CD4-positive, alpha-beta T cell treated with Interleukin-12 subunit alpha and Interleukin-12 subunit beta, for 1 hour (primary cell): ENCODE data around the gene SH2B2.
"Not testable (repeated sequence)": the region's sequence is repeated elsewhere in the genome, so short reads cannot be mapped to it uniquely, and the experiment has no call there.

Experiments
- DNase-seq: peaks from one replicate; pipeline ENCODE4 v3.0.0-alpha.2; 2020

The SH2B2 gene

GRCh38 chr7:102306916-102307677, 20.4 kb downstream of the SH2B2 start:
- peak; percentile 40 for DNase-seq

DNA sequence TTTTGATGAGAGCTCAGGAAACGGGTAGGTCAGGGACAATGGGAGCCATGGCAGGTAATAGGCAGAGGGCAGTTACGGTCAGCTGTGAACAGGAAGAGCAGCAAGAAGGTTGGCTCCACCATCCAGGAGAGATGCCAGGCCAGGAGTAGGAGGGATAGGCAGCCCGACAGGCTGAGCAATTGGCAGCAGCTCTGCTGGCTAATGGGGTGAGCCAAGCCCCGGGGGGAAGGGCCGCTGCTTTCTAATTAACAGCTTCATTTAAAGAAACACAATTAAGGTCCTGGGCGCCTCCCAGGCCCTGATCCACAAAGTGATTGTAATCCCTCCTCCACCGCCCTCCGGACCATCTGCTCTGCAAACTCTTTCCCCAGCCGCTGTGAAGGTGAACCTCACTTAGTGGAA, 23.7 kb downstream of the SH2B2 start:
- DNase-seq, result no peak

GRCh38 chr7:102312317-102312716, 25.6 kb downstream of the SH2B2 start:
- no peak for DNase-seq

DNA sequence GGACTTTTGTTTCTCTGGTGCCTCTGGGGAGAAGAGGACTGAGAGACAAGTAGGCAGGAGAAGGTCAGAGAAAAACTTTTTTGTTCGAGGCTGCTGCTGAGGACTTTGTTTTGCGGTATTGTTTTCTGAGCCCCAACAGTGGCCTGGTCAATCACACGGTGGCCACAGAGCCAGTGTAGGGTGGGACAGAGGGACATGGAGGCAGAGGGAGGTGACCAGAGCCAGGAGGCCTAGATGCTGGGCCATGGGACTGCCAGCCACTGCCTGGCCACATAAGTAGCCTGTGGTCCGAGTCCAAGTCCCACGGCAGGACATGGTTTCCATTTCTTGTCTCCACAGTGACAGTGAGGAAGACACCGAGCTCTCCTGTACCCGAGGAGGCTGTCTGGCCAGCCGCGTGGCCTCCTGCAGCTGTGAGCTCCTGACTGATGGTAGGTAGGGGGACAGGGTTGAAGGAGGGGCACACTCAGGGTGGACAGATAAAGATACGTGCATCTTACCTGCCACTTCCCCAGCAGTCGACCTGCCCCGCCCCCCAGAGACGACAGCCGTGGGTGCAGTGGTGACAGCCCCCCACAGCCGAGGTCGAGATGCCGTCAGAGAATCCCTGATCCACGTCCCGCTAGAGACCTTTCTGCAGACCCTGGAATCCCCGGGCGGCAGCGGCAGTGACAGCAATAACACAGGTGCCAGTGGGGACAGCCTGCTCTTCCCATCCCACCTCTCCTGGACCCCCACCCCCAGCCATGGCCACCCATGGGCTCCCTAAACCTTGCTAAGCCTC, 27.5 kb downstream of the SH2B2 start:
- DNase-seq, result no peak

DNA sequence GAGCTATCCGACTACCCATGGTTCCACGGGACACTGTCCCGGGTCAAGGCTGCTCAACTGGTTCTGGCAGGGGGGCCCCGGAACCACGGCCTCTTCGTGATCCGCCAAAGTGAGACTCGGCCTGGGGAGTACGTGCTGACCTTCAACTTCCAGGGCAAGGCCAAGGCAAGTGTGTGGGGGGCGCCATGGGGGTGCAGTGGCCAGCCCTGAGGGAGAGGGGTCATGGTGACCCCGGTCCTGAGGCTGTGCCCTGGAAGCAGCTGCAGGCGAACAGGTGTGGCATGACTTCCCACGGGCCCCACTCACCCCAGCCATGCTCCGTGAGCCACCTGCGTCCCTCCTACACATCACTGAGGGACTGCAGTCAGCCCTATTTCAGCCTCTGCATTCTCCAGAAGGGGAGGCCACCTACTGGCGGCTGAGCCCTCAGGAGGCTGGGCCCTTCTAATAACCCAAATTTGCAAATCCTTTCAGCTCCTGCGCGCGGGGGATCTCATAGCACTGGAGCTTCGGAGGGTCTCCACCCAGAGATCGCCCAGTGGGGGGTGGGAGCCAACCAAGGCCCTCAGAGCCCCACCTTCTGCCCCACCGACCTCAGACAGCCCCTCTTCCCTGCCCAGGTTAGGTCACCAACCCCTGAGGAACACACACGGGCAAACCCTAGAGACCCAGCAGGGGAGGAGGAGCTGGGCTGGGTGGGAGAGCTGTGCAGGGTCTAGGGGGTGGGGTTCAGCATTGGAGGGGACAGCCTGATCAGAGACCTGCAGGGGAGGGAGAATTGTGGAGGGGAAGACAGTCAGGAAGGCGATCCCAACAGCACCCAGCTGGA, 30.8 kb downstream of the SH2B2 start:
- no peak for DNase-seq

- DNase-seq, result no peak
These were observed 31.9 kb downstream of the SH2B2 start for GRCh38 chr7:102318482-102318971.

DNA sequence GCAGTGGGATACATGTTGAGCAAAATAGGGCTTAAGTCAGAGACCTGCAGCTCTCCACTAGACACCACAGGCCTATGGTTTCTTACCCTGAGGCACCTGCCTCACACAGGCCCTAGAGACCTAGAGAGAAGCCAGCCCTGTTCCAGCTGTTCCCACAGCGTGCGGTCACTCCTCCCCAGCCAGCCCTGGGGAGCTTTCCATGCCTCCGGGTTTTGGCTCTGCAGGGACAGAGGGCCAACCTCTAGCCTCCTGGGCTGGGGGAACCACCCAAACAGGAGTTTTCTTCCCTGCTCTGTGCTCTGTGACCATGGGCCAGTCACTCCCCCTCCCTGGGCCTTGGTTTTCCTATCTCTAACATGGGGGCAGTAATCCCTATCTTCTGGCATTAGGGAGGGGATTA, 33.0 kb downstream of the SH2B2 start:
- no peak for DNase-seq

DNA sequence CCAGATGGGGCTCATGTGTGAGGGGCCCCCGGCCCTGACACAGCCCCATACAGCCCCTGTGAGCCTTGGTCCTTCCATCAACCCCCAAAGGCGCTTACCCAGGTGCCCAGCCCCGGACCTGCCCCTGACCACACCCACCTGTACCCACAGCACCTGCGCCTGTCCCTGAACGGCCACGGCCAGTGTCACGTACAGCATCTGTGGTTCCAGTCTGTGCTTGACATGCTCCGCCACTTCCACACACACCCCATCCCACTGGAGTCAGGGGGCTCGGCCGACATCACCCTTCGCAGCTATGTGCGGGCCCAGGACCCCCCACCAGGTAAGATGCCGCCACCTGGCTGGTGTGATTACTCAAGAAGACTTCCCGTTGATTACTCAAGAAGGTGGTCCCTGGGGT, 33.5 kb downstream of the SH2B2 start:
- DNase-seq, result no peak

- no peak for DNase-seq
These were observed 34.1 kb downstream of the SH2B2 start for GRCh38 chr7:102320601-102321350.

DNA sequence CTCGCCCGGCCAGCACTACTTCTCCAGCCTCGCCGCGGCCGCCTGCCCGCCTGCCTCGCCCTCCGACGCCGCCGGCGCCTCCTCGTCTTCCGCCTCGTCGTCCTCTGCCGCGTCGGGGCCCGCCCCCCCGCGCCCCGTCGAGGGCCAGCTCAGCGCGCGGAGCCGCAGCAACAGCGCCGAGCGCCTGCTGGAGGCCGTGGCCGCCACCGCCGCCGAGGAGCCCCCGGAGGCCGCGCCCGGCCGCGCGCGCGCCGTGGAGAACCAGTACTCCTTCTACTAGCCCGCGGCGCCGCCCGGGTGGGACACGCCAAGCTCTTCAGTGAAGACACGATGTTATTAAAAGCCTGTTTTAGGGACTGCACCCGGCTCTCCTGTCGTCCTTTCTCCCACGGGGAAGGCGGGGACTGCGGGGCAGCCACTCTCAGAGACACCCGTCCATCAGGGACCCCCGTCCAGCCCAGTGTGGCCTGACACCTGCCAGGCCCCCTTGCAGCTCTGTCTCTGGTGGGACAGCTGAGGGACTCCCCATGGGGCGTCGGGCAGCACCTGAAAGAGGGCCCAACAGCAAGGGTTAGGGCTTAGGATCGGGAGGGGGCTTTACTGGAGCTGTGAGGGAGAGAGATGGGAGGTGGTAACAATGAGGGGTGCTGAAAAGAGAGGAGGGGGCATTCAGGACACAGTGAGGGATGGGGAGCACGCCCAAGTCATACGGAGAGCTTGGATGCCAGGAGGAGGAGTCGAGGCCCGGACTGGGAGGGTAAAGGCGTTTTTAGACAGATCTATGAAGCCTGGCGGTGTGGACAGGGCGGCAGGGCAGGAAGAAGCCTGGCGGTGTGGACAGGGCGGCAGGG, 34.9 kb downstream of the SH2B2 start:
- peak; percentile 15 for DNase-seq

DNA sequence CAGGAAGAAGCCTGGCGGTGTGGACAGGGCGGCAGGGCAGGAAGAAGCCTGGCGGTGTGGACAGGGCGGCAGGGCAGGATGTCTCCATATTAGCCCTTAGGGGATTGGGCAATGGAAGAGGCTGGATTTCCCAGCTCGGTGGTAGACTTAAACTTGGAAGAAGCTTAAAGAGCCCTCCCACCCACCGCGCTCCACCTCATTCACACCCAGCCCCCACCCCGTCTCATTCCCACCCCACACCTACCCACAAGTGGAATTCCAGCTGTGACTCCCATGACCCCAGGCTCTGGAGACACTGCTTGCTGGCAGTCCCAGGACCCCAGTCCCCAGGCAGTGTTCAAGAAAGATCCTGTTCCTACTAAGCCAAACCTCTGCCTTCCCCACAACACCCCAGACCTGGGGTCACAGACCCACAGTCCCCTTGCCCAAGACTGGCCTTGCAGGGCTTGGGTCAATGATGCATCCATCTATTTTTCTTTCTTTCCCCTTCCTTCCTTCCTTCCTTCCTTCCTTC, 35.6 kb downstream of the SH2B2 start:
- DNase-seq, result no peak

DNA sequence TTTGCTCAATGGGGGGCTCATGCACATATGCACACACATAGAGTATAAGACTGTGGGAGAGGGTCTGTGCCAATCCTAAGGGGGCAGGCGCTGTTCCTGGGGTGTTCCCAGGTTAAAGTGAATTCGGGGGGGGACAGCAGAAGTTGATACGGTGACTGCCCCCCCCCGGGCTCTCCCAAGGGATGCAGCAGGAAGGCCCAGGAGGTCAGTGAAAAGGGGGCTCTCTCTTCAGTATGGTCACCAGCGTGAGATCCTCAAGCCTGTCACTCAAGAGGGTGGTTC, 37.2 kb downstream of the SH2B2 start:
- no peak for DNase-seq

DNA sequence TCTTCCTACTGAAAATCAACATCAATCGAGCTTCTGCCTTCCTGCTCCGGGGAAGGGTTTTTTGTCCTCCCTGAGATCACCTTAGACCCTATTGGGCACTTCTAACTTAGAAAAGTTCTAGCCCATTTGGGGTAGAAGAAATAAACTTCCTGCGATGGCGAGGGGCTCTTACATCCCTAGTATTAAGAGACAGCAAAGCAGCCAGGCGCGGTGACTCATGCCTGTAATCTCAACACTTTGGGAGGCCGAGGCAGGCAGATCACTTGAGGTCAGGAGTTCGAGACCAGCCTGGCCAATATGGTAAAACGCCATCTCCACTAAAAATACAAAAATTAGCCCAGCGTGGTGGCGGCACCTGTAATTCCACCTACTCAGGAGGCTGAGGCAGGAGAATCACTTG, 38.4 kb downstream of the SH2B2 start:
- DNase-seq, result not testable (repeated sequence)

DNA sequence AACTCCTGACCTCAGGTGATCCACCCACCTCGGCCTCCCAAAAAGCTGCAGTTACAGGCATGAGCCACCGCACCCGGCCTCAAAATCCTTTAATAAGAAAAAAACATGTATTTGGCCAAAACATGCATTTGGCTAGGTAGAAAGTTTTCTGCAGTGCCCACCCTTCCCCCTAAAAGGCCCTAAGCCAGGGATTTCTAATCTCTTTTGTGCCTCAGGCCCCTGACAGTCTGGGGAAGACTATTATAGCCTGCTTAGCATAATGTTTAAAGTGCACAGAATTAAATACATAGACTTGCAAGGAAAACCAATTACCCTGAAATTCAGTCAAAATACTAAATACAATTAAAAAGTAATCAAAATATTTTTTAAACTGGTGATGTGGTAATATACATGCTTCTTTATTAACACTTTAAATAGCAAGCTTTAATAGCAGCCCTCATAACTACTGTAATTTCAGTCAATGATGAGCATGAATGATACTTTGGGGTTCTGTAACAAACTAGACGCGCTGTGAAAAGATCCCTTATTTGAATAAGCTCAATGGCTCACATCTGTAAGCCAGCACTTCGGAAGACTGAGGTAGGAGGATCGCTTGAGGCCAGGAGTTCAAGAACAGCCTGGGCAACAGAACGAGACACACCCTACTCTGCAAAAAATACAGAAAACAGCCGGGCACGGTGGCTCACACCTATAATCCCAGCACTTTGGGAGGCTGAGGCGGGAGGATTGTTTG, 39.7 kb downstream of the SH2B2 start:
- no peak for DNase-seq

- not testable (repeated sequence) for DNase-seq
These were observed 40.5 kb downstream of the SH2B2 start for GRCh38 chr7:102327183-102327582.

- DNase-seq, result not testable (repeated sequence)
These were observed 42.2 kb downstream of the SH2B2 start for GRCh38 chr7:102328863-102329262.

GRCh38 chr7:102329366-102329765, 42.7 kb downstream of the SH2B2 start:
- DNase-seq, result not testable (repeated sequence)

DNA sequence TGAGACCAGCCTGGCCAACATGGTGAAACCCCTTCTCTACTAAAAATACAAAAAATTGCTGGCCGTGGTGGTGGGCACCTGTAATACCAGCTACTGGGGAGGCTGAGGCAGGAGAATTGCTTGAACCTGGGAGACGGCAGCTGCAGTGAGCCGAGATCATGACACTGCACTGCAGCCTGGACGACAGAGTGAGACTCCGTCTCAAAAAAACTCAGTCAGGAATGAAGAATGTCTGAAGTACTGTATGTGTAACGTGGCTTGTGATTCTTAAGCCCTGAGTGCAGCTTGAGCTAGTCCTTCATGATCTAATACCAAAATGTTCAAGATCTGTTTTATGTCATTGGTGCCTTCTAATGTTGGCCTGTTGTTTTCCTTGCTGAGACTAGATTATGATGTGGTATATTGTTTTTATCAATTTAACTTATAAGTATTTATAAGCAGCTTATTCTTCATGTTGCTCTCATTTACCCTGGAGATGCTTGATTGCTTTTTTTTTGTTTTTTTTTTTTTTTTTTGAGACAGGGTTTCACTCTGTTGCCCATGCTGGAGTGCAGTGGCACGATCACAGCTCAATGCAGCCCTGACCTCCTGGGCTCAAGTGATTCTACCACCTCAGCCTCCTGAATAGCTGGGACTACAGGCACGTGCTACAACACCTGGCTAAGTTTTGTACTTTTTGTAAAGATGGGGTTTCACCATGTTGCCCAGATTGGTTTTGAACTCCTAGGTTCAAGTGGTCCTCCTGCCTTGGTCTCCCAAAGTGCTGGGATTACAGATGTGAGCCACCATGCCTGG, 44.2 kb downstream of the SH2B2 start:
- not testable (repeated sequence) for DNase-seq

DNA sequence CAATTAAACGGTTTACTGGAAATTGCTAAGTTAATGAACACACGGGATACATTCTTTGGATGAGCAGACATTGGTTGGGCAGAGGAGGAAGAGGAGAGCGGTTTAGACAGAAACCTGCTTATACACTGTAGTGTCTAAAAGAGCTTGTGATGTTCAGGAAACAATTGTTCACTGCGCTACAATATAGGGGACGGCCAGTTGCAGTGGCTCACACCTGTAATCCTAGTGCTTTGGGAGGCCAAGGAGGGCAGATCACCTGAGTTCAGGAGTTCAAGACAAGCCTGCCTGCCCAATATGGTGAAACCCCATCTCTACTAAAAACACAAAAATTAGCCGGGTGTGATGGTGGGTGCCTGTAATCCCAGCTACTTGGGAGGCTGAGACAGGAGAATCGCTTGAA, 48.9 kb downstream of the SH2B2 start:
- not testable (repeated sequence) for DNase-seq

- DNase-seq, result not testable (repeated sequence)
These were observed 50.3 kb downstream of the SH2B2 start for GRCh38 chr7:102337002-102337401.
